HEK293 (cell line): Measurements from ENCODE around the gene RPL36.

ENCODE experiments used
- EGR2 ChIP-seq: fragments of 450-650 bp; formaldehyde crosslinking; IDR thresholded peaks from 2 replicates; pipeline ENCODE4 v1.5.1; 2016; ENCODE audit warnings: low read depth, missing biosample characterization, missing genetic modification characterization
- HOXC10 ChIP-seq: sonication (generic); formaldehyde crosslinking; IDR thresholded peaks from 2 replicates; pipeline ENCODE4 v1.8.1; 2023; ENCODE audit warnings: mild to moderate bottlenecking, missing genetic modification reagents
- INSM2 ChIP-seq: fragments of 450-650 bp; formaldehyde crosslinking; IDR thresholded peaks from 2 replicates; pipeline ENCODE4 v1.5.1; 2016; ENCODE audit warnings: missing biosample characterization, missing genetic modification characterization
- KLF7 ChIP-seq: fragments of 450-650 bp; formaldehyde crosslinking; IDR thresholded peaks from 2 replicates; pipeline ENCODE4 v1.5.1; 2016; ENCODE audit warnings: missing biosample characterization, missing genetic modification characterization, borderline replicate concordance
- KLF9 ChIP-seq: fragments of 450-650 bp; formaldehyde crosslinking; IDR thresholded peaks from 2 replicates; pipeline ENCODE4 v1.5.1; 2016; ENCODE audit warnings: missing biosample characterization, missing genetic modification characterization, low read depth
- SCRT1 ChIP-seq: fragments of 450-650 bp; formaldehyde crosslinking; IDR thresholded peaks from 2 replicates; pipeline ENCODE4 v1.5.1; 2016; ENCODE audit warnings: missing biosample characterization, missing genetic modification characterization, borderline replicate concordance
- SCRT2 ChIP-seq: fragments of 450-650 bp; formaldehyde crosslinking; IDR thresholded peaks from 2 replicates; pipeline ENCODE4 v1.5.1; 2016; ENCODE audit warnings: missing biosample characterization, missing genetic modification characterization
- ZBTB10 ChIP-seq: fragments of 450-650 bp; formaldehyde crosslinking; IDR thresholded peaks from 2 replicates; pipeline ENCODE4 v1.5.1; 2016; ENCODE audit warnings: missing biosample characterization, missing genetic modification characterization
- ZBTB48 ChIP-seq: fragments of 450-650 bp; formaldehyde crosslinking; IDR thresholded peaks from 2 replicates; pipeline ENCODE4 v1.5.1; 2016; ENCODE audit warnings: missing biosample characterization, missing genetic modification characterization
- ZBTB6 ChIP-seq: fragments of 450-650 bp; formaldehyde crosslinking; IDR thresholded peaks from 2 replicates; pipeline ENCODE4 v1.5.1; 2017; ENCODE audit warnings: missing biosample characterization, missing genetic modification characterization
- ZEB2 ChIP-seq: fragments of 450-650 bp; formaldehyde crosslinking; IDR thresholded peaks from 2 replicates; pipeline ENCODE4 v1.5.1; 2016; ENCODE audit warnings: missing biosample characterization, missing genetic modification characterization
- ZFHX2 ChIP-seq: fragments of 450-650 bp; formaldehyde crosslinking; conservative IDR thresholded peaks from 2 replicates; pipeline ENCODE4 v1.5.1; 2016; ENCODE audit warnings: missing biosample characterization, missing genetic modification characterization
- ZFP69B ChIP-seq: fragments of 450-650 bp; formaldehyde crosslinking; IDR thresholded peaks from 2 replicates; pipeline ENCODE4 v1.5.1; 2016; ENCODE audit warnings: missing biosample characterization, missing genetic modification characterization
- ZNF146 ChIP-seq: fragments of 450-650 bp; formaldehyde crosslinking; IDR thresholded peaks from 2 replicates; pipeline ENCODE4 v1.5.1; 2016; ENCODE audit warnings: missing biosample characterization, missing genetic modification characterization
- ZNF148 ChIP-seq: fragments of 450-650 bp; formaldehyde crosslinking; IDR thresholded peaks from 2 replicates; pipeline ENCODE4 v1.5.0; 2017; ENCODE audit warnings: missing biosample characterization, missing genetic modification characterization, borderline replicate concordance
- ZNF266 ChIP-seq: fragments of 450-650 bp; formaldehyde crosslinking; IDR thresholded peaks from 2 replicates; pipeline ENCODE4 v1.5.1; 2016; ENCODE audit warnings: missing biosample characterization, missing genetic modification characterization, low read depth
- ZNF274 ChIP-seq, 2 experiments: fragments of 200-500 bp in 1 of 2; fragments of 450-650 bp in 1 of 2; sonication (Bioruptor generic) in 1 of 2; formaldehyde crosslinking in 1 of 2; IDR thresholded peaks; 2 replicates each; pipeline versions ENCODE4 v1.5.1 to v1.6.1; 2014 to 2016; ENCODE audit warnings: borderline replicate concordance in 1 of 2, inconsistent platforms in 1 of 2, low read length in 1 of 2, missing biosample characterization in 1 of 2, missing genetic modification characterization in 1 of 2
- ZNF341 ChIP-seq: fragments of 450-650 bp; formaldehyde crosslinking; IDR thresholded peaks from 2 replicates; pipeline ENCODE4; 2016; ENCODE audit warnings: low read depth, missing biosample characterization, missing genetic modification characterization
- ZNF416 ChIP-seq: fragments of 450-650 bp; formaldehyde crosslinking; IDR thresholded peaks from 2 replicates; pipeline ENCODE4 v1.5.1; 2016; ENCODE audit warnings: missing biosample characterization, missing genetic modification characterization
- ZNF600 ChIP-seq: fragments of 450-650 bp; formaldehyde crosslinking; IDR thresholded peaks from 2 replicates; pipeline ENCODE4 v1.5.1; 2016; ENCODE audit warnings: missing biosample characterization, missing genetic modification characterization
- ZNF623 ChIP-seq: fragments of 450-650 bp; formaldehyde crosslinking; IDR thresholded peaks from 2 replicates; pipeline ENCODE4 v1.5.1; 2016; ENCODE audit warnings: missing biosample characterization, missing genetic modification characterization
- ZNF639 ChIP-seq: fragments of 450-650 bp; formaldehyde crosslinking; IDR thresholded peaks from 2 replicates; pipeline ENCODE4 v1.5.1; 2016; ENCODE audit warnings: missing biosample characterization, missing genetic modification characterization
- ZNF670 ChIP-seq: fragments of 450-650 bp; formaldehyde crosslinking; IDR thresholded peaks from 2 replicates; pipeline ENCODE4 v1.5.1; 2016; ENCODE audit warnings: missing biosample characterization, missing genetic modification characterization, low read depth
- ZNF692 ChIP-seq: fragments of 450-650 bp; formaldehyde crosslinking; IDR thresholded peaks from 2 replicates; pipeline ENCODE4 v1.5.1; 2016; ENCODE audit warnings: missing biosample characterization, missing genetic modification characterization
- ZSCAN5A ChIP-seq: fragments of 450-650 bp; formaldehyde crosslinking; IDR thresholded peaks from 2 replicates; pipeline ENCODE4 v1.5.1; 2016; ENCODE audit warnings: missing biosample characterization, missing genetic modification characterization

Gene RPL36

GRCh38 chr19:5693195-5694166 is 3.4 kb downstream of the RPL36 start (continued):
- TF ChIP-seq ZNF148 (tag by site-specific recombination) (no peak), ZSCAN5A (tag by site-specific recombination) (0 out of 2 replicates have a peak, but pooled peaks have one; percentile 6), SCRT1 (no peak), EGR2 (tag by site-specific recombination) (peak; percentile 83), ZNF623 (tag by site-specific recombination) (no peak), ZNF341 (peak; percentile 31; the same call in 1 of the 2 replicates), ZNF416 (tag by site-specific recombination) (no peak), ZEB2 (tag by site-specific recombination) (peak; percentile 31), ZBTB6 (peak; percentile 76; the same call in 1 of the 2 replicates), ZNF600 (tag by site-specific recombination) (peak; percentile 83), ZFHX2 (tag by site-specific recombination) (peak; percentile 87), INSM2 (tag by site-specific recombination) (0 out of 2 replicates have a peak, but pooled peaks have one; percentile 24), ZNF670 (tag by site-specific recombination) (no peak), ZNF274 (IDR thresholded peaks at IDR 0.05; ENCODE audit: low read length) (no peak), ZNF274 (tag by site-specific recombination; IDR thresholded peaks at IDR 0.05; ENCODE audit: borderline replicate concordance) (no peak), SCRT2 (tag by site-specific recombination) (0 out of 2 replicates have a peak, but pooled peaks have one; percentile 22), HOXC10 (no peak), ZNF692 (tag by site-specific recombination) (peak; percentile 82), ZNF266 (tag by site-specific recombination) (no peak), KLF7 (tag by site-specific recombination) (peak; percentile 25; the same call in 1 of the 2 replicates), KLF9 (tag by site-specific recombination) (peak; percentile 14; the same call in 1 of the 2 replicates), ZNF639 (tag by site-specific recombination) (0 out of 2 replicates have a peak, but pooled peaks have one; percentile 35), ZFP69B (peak; percentile 53; the same call in 1 of the 2 replicates), ZBTB10 (0 out of 2 replicates have a peak, but pooled peaks have one; percentile 32), ZBTB48 (no peak), ZNF146 (tag by site-specific recombination) (peak; percentile 2; the same call in 1 of the 2 replicates)
